Measurements from ENCODE around the gene ZBTB12. TPM values are rescaled to one million over a fixed set of nuclear protein-coding genes. Genes with fewer than 3 reads are reported as not detected.

Gene ZBTB12
- total and polyA plus RNA-seq, 9 of the 15 experiments (the other 6 are each of a cell fraction or from before 2014, with no cell fraction given): 0.03 to 12.4 (median 5.8) TPM; not detected in 1

DNA sequence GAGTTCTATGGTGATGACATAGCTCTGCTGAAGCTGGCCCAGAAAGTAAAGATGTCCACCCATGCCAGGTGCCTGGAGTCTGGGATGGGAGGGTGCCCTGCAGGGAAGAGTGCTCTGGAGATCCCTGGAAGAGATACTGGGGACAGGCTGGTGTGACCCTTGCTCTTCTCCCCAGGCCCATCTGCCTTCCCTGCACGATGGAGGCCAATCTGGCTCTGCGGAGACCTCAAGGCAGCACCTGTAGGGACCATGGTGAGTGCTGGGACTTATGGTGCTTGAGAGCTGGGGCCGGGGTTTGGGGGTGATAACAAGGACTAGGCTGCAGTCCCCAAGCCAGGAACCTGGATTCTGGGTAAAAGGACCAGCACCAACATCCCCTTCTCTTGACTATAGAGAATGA, 41.9 kb upstream of the ZBTB12 start (continued):
- TF ChIP-seq, protein P1, sequence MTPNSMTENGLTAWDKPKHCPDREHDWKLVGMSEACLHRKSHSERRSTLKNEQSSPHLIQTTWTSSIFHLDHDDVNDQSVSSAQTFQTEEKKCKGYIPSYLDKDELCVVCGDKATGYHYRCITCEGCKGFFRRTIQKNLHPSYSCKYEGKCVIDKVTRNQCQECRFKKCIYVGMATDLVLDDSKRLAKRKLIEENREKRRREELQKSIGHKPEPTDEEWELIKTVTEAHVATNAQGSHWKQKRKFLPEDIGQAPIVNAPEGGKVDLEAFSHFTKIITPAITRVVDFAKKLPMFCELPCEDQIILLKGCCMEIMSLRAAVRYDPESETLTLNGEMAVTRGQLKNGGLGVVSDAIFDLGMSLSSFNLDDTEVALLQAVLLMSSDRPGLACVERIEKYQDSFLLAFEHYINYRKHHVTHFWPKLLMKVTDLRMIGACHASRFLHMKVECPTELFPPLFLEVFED (CRISPR knock-in tag; conservative IDR thresholded peaks at IDR 0.05): no peak
- TF ChIP-seq ZBTB17 (CRISPR knock-in tag; IDR thresholded peaks at IDR 0.05) (no peak), ZNF311 (CRISPR knock-in tag; IDR thresholded peaks at IDR 0.05) (no peak), MYNN (IDR thresholded peaks at IDR 0.05) (no peak), MYNN (CRISPR knock-in tag; IDR thresholded peaks at IDR 0.05) (no peak), BHLHE40 (IDR thresholded peaks at IDR 0.05; ENCODE audit: low read length) (no peak), NCOA2 (IDR thresholded peaks at IDR 0.05; ENCODE audit: partially characterized antibody in 2 of 2) (no peak), CBX5 (IDR thresholded peaks at IDR 0.05; ENCODE audit: borderline replicate concordance, low read depth) (no peak), NFATC3 (IDR thresholded peaks at IDR 0.05) (no peak), MYBL2 (IDR thresholded peaks at IDR 0.05; ENCODE audit: low read depth) (no peak), MYBL2 (CRISPR knock-in tag; IDR thresholded peaks at IDR 0.05; ENCODE audit: borderline replicate concordance) (no peak), POLR2B (IDR thresholded peaks at IDR 0.05; ENCODE audit: low read depth, partially characterized antibody) (no peak), NFIC (IDR thresholded peaks at IDR 0.05) (no peak)
- TF ChIP-seq, protein P2, sequence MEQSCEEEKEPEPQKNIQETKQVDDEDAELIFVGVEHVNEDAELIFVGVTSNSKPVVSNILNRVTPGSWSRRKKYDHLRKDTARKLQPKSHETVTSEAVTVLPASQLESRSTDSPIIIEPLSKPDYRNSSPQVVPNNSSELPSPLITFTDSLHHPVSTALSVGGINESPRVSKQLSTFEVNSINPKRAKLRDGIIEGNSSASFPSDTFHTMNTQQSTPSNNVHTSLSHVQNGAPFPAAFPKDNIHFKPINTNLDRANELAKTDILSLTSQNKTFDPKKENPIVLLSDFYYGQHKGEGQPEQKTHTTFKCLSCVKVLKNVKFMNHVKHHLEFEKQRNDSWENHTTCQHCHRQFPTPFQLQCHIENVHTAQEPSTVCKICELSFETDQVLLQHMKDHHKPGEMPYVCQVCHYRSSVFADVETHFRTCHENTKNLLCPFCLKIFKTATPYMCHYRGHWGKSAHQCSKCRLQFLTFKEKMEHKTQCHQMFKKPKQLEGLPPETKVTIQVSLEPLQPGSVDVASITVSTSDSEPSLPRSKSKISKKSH (CRISPR knock-in tag; IDR thresholded peaks at IDR 0.05): no peak
